ENCODE results near the gene ITGB3.
"Not testable (repeated sequence)": the region's sequence is repeated elsewhere in the genome, so short reads cannot be mapped to it uniquely, and the experiment has no call there.

ITGB3 gene

DNA sequence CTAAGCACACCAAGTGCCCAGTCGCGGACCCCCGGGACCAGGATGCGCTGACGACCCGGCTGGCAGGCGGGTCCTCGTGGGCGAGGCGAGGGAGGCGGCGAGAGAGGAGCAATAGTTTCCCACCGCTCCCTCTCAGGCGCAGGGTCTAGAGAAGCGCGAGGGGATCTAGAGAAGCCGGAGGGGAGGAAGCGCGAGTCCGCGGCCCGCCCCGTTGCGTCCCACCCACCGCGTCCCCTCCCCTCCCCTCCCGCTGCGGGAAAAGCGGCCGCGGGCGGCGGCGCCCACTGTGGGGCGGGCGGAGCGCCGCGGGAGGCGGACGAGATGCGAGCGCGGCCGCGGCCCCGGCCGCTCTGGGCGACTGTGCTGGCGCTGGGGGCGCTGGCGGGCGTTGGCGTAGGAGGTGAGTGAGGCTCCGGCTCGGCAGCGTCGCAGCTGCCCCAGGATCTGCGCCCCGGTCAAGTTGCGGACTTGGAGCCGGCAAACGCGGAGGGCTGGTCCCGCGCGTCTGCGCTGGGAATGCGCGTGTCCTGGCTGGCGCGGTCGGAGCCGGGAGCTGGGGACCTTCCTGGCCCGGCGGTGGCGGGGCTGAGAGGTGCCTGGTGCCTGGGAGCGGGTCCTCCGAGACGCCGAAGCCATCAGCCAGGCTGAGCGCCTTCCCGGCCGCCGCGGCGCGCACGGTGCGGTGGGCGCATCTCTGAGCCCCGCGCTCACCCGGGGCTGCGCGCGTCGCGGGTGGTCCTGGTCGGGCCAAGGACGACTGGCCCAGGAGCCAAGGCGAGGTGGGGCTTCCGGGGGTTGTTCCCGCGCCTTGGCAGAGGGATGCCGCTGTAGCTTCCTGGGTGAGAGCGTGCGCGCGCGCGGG, at the start of gene ITGB3:
Gene ITGB3 (plus strand): TSS at position 287 of the 862 bp plus-strand sequence. CDS start 35 bp downstream, at position 322.
- in situ Hi-C loops (cut with MboI; ENCODE audit: low sequenced_read_pairs): no loop called here

- in situ Hi-C loops (cut with MboI; ENCODE audit: low sequenced_read_pairs): no loop called here
Measured at GRCh38 chr17:47203984-47204721, 49.5 kb upstream of the ITGB3 start.

DNA sequence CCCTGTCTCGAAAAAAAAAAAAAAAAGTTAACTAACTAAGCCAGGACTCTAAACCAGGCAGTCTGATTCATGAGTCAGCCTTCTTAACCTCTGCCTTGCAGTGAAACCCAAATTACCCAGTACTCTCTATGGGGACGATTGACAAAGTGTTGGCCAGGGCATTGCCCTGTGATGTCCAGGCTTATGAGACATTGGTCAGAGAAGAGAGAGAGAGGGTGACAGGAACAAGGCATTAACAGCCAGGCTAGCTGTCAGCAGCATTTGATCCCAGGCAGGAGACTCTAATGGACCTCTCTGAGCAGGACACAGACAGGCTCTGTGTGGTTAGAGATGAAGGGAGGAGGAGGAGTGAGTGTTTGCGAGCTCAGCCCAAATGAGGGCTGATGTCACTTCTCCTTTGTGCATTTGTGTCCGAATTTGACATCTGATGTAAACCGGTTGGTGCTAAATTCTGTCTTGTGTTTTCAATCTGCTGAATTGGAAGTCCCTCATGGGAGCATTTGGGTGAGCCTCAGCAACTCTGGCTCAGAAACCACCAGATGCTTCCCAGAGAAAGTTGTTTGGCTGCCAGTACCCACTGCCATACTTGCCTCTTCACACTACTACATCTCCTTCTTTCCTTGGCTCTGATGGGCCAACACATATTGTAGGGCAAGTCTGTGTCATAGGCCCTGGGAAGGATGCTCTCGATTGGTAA, 48.8 kb upstream of the ITGB3 start:
- in situ Hi-C loops (cut with MboI; ENCODE audit: low sequenced_read_pairs): no loop called here

GRCh38 chr17:47205419-47205963, 48.1 kb upstream of the ITGB3 start:
- in situ Hi-C loops (cut with MboI; ENCODE audit: low sequenced_read_pairs): no loop called here

- in situ Hi-C loops (cut with MboI; ENCODE audit: low sequenced_read_pairs): no loop called here
Measured at GRCh38 chr17:47207143-47208067, 46.2 kb upstream of the ITGB3 start.

DNA sequence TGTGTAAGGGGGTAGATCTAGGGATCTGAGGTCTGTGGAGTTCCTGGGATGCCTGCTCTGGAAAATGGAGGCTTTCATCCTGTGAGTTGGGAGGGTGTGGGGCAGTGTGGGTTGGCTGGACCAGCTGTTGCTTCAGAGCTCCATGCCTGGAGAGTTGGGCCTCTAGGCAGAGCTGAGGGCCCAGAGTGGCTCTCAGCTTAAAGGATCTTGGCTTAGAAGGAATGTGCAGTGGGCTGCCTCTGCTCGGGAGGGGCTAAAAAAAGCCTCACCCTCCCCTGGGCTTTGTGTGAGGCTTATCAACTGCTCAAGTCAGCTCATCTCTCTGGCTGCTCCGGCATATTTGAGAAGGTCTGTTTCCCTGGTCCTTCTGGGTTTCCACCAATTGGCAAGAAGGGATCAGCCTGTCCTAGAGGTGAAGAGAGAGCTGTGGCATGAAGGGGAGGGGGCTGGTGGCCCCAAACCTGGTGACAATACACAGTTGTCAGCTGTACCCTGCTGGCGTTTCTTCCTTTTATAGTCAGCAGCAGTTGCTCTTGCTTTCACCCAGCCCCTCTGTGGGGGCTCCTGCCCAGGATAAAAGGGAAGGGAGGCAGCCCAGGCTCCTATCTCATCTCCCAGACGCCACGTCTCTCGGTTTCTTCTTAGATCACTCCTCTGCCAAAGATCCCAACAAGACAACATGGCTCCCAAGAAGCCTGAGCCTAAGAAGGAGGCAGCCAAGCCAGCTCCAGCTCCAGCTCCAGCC, 44.7 kb upstream of the ITGB3 start, which contains the start of gene MYL4:
Gene MYL4 (plus strand): TSS at position 605 of the 745 bp plus-strand sequence. CDS start 75 bp downstream, at position 680.
- in situ Hi-C loops (cut with MboI; ENCODE audit: low sequenced_read_pairs): no loop called here

DNA sequence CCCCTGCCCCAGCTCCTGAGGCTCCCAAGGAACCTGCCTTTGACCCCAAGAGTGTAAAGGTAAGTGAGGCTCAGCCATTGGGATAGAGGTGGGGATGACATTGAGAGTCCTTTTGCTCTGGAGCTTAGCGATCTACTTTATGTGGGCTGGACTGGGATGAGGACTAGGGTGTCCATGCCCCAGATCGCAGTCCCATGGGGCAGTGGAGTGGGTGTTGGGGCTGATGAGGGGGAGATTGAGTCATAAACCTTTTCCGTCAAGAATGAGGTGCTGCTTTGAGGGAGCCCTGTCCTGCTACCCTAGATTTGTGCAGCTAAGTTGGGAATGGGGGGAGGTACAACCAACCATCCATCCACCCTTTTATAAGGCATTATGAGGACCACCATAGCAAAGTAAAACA, 44.1 kb upstream of the ITGB3 start:
- in situ Hi-C loops (cut with MboI; ENCODE audit: low sequenced_read_pairs): no loop called here

DNA sequence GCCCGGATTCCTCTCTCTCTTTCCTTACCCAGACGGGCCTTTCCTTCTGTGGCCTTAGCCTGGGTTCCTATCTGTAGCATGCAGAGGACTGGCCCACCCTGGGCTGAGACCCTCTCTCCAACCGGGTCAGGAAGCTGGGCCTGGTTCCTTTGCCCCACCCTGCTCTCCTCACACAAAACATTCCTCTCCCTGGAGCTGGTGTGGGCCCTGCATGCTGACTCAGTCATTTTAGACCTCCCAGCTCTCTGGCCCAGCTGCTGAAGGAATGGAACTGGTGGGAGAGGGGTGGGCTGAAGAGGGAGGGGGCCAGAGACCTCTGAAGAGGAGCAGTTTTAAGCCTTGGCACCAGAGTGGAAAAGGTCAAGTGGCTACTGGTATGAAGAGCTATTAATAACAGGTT, 43.5 kb upstream of the ITGB3 start:
- in situ Hi-C loops (cut with MboI; ENCODE audit: low sequenced_read_pairs): no loop called here

- in situ Hi-C loops (cut with MboI; ENCODE audit: low sequenced_read_pairs): no loop called here
Measured at GRCh38 chr17:47210779-47211178, 42.8 kb upstream of the ITGB3 start.

DNA sequence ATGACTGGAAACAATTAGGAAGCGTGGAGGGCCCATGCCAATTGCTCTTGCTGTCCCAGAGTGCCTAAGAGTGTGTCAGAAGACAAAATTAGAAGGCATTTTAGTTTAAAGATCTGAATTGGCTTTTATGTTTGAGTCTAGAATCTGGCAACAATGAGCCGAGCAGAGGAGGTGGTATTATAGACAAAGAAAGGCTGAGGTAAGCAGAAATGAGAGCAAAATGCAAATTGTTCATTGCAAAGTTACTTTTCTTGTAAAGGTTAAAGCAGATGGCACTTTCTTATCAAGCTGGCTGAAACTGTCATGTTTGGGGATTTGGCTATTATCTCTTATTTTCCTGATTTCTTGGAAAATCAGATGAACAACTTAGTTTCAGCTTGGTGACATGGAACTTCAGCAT, 41.2 kb upstream of the ITGB3 start:
- in situ Hi-C loops (cut with MboI; ENCODE audit: low sequenced_read_pairs): no loop called here

- in situ Hi-C loops (cut with MboI; ENCODE audit: low sequenced_read_pairs): no loop called here
Measured at GRCh38 chr17:47213540-47213939, 40.1 kb upstream of the ITGB3 start.

DNA sequence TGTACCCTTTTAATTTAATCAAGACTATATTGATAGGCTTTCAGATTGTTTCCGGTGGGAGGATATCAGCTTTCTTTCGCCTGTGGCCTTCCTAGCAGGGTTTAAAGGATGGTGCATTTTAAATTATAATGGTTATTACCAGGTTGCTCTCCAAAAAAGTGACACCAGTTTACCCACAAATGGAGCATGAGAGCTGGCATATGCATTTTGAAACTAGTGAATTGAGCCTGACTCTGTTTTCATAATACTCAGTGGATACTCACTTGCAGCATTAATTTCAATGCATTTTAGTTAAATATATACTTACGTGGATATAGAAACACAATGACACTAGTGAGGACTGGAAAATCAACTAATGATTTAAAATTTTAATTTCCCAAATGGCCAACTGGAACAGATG, 38.7 kb upstream of the ITGB3 start:
- in situ Hi-C loops (cut with MboI; ENCODE audit: low sequenced_read_pairs): no loop called here

GRCh38 chr17:47216821-47217220, 36.8 kb upstream of the ITGB3 start:
- in situ Hi-C loops (cut with MboI; ENCODE audit: low sequenced_read_pairs): not testable (repeated sequence)

DNA sequence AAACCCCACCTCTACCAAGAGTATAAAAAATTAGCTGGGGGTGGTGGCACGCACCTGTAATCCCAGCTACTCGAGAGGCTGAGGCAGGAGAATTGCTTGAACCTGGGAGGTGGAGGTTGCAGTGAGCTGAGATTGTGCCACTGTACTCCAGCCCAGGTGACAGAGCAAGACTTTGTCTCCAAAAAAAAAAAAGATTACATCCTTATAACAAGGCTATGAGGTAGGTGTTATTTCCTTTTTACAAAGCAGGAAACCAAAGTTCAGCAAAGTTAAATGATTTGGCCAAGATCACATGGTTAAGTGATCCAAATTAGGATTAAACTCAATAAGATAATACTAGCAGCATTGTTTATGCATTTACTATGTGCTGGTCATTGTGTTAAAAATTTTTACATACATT, 36.3 kb upstream of the ITGB3 start:
- in situ Hi-C loops (cut with MboI; ENCODE audit: low sequenced_read_pairs): not testable (repeated sequence)

DNA sequence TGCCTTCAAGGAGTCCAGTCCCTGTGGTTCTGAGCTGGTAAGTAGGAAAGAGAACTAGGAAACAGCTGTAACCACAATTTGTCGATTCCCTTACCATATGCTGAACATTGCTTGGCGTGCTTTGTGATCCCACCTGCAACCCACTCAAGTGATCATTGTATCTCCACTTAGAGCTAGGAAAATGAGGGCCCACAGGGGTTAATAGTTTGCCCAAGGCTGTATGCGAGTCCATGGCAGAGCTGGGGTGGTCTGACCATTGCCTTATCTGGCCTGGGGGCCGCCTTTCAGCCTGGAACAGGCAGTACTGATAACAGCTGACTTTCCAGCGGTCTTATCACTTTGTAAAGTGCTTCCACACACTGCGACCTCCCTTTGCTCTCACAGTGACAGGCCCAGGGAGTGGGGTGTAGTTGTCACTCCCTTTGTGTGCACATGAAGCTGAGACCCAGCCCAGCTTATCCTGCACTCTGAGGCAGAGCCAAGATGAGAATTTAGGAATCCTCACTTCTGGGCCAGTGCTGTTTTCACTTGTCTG, 34.7 kb upstream of the ITGB3 start:
- in situ Hi-C loops (cut with MboI; ENCODE audit: low sequenced_read_pairs): no loop called here

GRCh38 chr17:47219621-47220475, 33.8 kb upstream of the ITGB3 start:
- in situ Hi-C loops (cut with MboI; ENCODE audit: low sequenced_read_pairs): no loop called here

GRCh38 chr17:47220531-47220999, 33.1 kb upstream of the ITGB3 start:
- in situ Hi-C loops (cut with MboI; ENCODE audit: low sequenced_read_pairs): no loop called here

DNA sequence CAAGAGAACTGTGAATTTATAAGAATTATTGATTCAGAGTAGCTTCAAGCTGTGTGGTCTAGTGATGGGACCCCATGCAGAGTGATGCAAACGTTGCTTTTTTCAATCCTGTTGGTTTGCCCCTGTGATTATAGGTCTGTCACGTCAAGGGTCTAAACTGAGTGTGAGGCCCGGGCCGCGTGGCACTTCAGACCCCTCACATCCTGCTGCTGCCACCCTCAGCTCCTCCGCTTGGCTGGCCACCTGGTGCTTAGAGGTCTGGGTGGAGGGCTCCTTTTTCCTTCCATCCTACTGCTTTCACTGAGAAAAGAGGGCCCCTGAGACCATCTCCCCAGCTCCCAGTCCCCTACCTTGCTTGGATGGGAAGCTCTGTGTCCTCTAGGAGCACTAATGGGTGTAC, 32.5 kb upstream of the ITGB3 start:
- in situ Hi-C loops (cut with MboI; ENCODE audit: low sequenced_read_pairs): no loop called here
